Measurements from ENCODE around the gene SPATA6.
"Not testable (repeated sequence)": the region's sequence is repeated elsewhere in the genome, so short reads cannot be mapped to it uniquely, and the experiment has no call there.

SPATA6 gene

GRCh38 chr1:48282329-48282728 is 189.7 kb downstream of the SPATA6 start:
- not testable (repeated sequence) for DNase-seq (ENCODE audit: low read depth); H3K4me3 ChIP-seq (ENCODE audit: low read depth, low read length)

GRCh38 chr1:48277437-48277836 is 194.6 kb downstream of the SPATA6 start:
- DNase-seq (ENCODE audit: low read depth); H3K4me3 ChIP-seq (ENCODE audit: low read depth, low read length): not testable (repeated sequence)

GRCh38 chr1:48266576-48266975 is 205.4 kb downstream of the SPATA6 start:
- H3K4me3 ChIP-seq (ENCODE audit: low read depth, low read length) = no peak overlapping the region
- DNase-seq (ENCODE audit: low read depth) = no peak

- DNase-seq (ENCODE audit: low read depth) = no peak
- no peak overlapping the region for H3K4me3 ChIP-seq (ENCODE audit: low read depth, low read length)
Measured at GRCh38 chr1:48263041-48263440, 209.0 kb downstream of the SPATA6 start.

GRCh38 chr1:48261881-48262400 is 210.1 kb downstream of the SPATA6 start:
- DNase-seq (ENCODE audit: low read depth) = no peak

GRCh38 chr1:48258106-48258505 is 213.9 kb downstream of the SPATA6 start:
- H3K4me3 ChIP-seq (ENCODE audit: low read depth, low read length) = no peak overlapping the region
- no peak for DNase-seq (ENCODE audit: low read depth)

More at GRCh38 chr1:48261881-48262400, 210.1 kb downstream of the SPATA6 start:
- H3K4me3 ChIP-seq (ENCODE audit: low read depth, low read length) = no peak overlapping the region

- H3K4me3 ChIP-seq (ENCODE audit: low read depth, low read length) = no peak overlapping the region
- DNase-seq (ENCODE audit: low read depth) = no peak
Measured at GRCh38 chr1:48254254-48254653, 217.8 kb downstream of the SPATA6 start.

GRCh38 chr1:48251821-48252220 is 220.2 kb downstream of the SPATA6 start:
- no peak for DNase-seq (ENCODE audit: low read depth)
- H3K4me3 ChIP-seq (ENCODE audit: low read depth, low read length) = no peak overlapping the region

- H3K4me3 ChIP-seq (ENCODE audit: low read depth, low read length) = no peak overlapping the region
- DNase-seq (ENCODE audit: low read depth) = no peak
Measured at GRCh38 chr1:48251323-48251722, 220.7 kb downstream of the SPATA6 start.

- no peak overlapping the region for H3K4me3 ChIP-seq (ENCODE audit: low read depth, low read length)
- DNase-seq (ENCODE audit: low read depth) = no peak
Measured at GRCh38 chr1:48250572-48250971, 221.4 kb downstream of the SPATA6 start.

GRCh38 chr1:48249868-48250267 is 222.1 kb downstream of the SPATA6 start:
- DNase-seq (ENCODE audit: low read depth) = no peak
- no peak overlapping the region for H3K4me3 ChIP-seq (ENCODE audit: low read depth, low read length)

- no peak for DNase-seq (ENCODE audit: low read depth)
- no peak overlapping the region for H3K4me3 ChIP-seq (ENCODE audit: low read depth, low read length)
Measured at GRCh38 chr1:48248356-48248755, 223.6 kb downstream of the SPATA6 start.

- DNase-seq (ENCODE audit: low read depth) = no peak
Measured at GRCh38 chr1:48246727-48247126, 225.3 kb downstream of the SPATA6 start.

More at GRCh38 chr1:48246727-48247126, 225.3 kb downstream of the SPATA6 start:
- no peak overlapping the region for H3K4me3 ChIP-seq (ENCODE audit: low read depth, low read length)

Data from skeletal muscle cell (primary cell).